Measurements from ENCODE around the gene FNBP1. TPM values are rescaled to one million over a fixed set of nuclear protein-coding genes. Genes with fewer than 3 reads are reported as not detected.

Gene FNBP1
- total and polyA plus RNA-seq, 10 of the 15 experiments (the other 5 are each of a cell fraction or from before 2014, with no cell fraction given): 64.5 to 353 (median 179) TPM

- 28% methylated on average over 7 of the region's 7 CpGs for WGBS (ENCODE audit: insufficient coverage, insufficient replicate concordance, low lambda C conversion rate, missing lambda C conversion rate)
- RAD21 ChIA-PET (ENCODE audit: unreplicated experiment): interaction anchor here (0.7 to 17.1 kb wide), 9 partner anchors 18 to 138 kb away, joined by 4 to 418 read pairs (median 33); partner anchors contain the start of gene FNBP1
- Histone ChIP-seq H4K20me1 (ENCODE audit: control insufficient read depth, insufficient read depth) (no peaks in the 10 kb centered on the region), H3K9ac (ENCODE audit: control insufficient read depth, insufficient read depth, low read length) (peak overlapping the region; percentile 95), H3K36me3 (ENCODE audit: control insufficient read depth in 2 of 2, insufficient read depth in 2 of 2, low read length in 1 of 2) (peaks cover 11 to 24% of the 10 kb centered on the region in 2 experiments), H3K27ac (ENCODE audit: control insufficient read depth, insufficient read depth) (peak overlapping the region; percentile 100), H3K4me3 (peak overlapping the region; percentile 33), H3K9me3 (replicated peaks; ENCODE audit: control insufficient read depth, insufficient read depth, low read length) (peaks cover 5% of the 10 kb centered on the region; the same call in 2 of the 3 replicates), H3K4me1 (ENCODE audit: control insufficient read depth, insufficient read depth, low read length) (peaks cover 71% of the 10 kb centered on the region), H3K79me2 (ENCODE audit: control insufficient read depth, insufficient read depth, low read length) (peaks cover 93% of the 10 kb centered on the region), H2AFZ (ENCODE audit: control insufficient read depth, low read depth, low read length) (no peak overlapping the region), H3K27me3 (replicated peaks in 1 of 2; ENCODE audit: control insufficient read depth in 2 of 2, insufficient read depth in 2 of 2, low read length in 1 of 2) (no peaks in the 10 kb centered on the region), H3K4me2 (ENCODE audit: control insufficient read depth, insufficient read depth) (peak overlapping the region; percentile 52)
- DNase-seq (ENCODE audit: low read depth, low spot score): no peak
- FAIRE-seq: no peak
- SMC1A ChIA-PET (ENCODE audit: uncharacterized antibody, unreplicated experiment): interaction anchor here (0.8 to 23.6 kb wide), 15 partner anchors 10 to 105 kb away, joined by 3 to 763 read pairs (median 5); no protein-coding TSS in a partner anchor
- CTCF ChIA-PET: interaction anchor here (1.0 to 1.4 kb wide), 5 partner anchors 19 to 105 kb away, joined by 3 to 5 read pairs (median 4); no protein-coding TSS in a partner anchor
- in situ Hi-C loops (cut with MboI): loop anchor here (5.0 kb wide), 1 partner anchor 102 kb away; no protein-coding TSS in a partner anchor
- POLR2A ChIA-PET: interaction anchor here (1.3 to 14.1 kb wide), 7 partner anchors 19 to 103 kb away, joined by 4 to 270 read pairs (median 178); partner anchors contain the start of gene FNBP1
- BruUV-seq (replicated peaks): no TSS peak
- intact Hi-C loops (cut with micrococcal nuclease; ENCODE audit: unreplicated experiment): loop anchor here (1.0 to 2.0 kb wide), 4 partner anchors 32 to 101 kb away; no protein-coding TSS in a partner anchor
- ATAC-seq: no peak
- TF ChIP-seq IRF4 (IDR thresholded peaks at IDR 0.05; ENCODE audit: low read depth, low read length) (no peak), BCLAF1 (IDR thresholded peaks at IDR 0.05) (no peak), MXI1 (IDR thresholded peaks at IDR 0.05; ENCODE audit: low read depth, low read length) (no peak), RBBP5 (conservative IDR thresholded peaks at IDR 0.05) (no peak), TBL1XR1 (IDR thresholded peaks at IDR 0.05; ENCODE audit: low read depth, low read length) (no peak), NBN (IDR thresholded peaks at IDR 0.05) (no peak), EGR1 (IDR thresholded peaks at IDR 0.05; ENCODE audit: borderline replicate concordance in 1 of 2, low read depth in 2 of 2, low read length in 2 of 2) (no peak), HDGF (IDR thresholded peaks at IDR 0.05) (no peak), SIX5 (IDR thresholded peaks at IDR 0.05; ENCODE audit: low read depth, low read length, severe bottlenecking) (no peak), HCFC1 (IDR thresholded peaks at IDR 0.05; ENCODE audit: low read length) (no peak), PAX5 (IDR thresholded peaks at IDR 0.05; ENCODE audit: borderline replicate concordance, low read depth, low read length) (no peak), ZNF274 (IDR thresholded peaks at IDR 0.05; ENCODE audit: insufficient read depth, insufficient read length) (no peak)
- TF ChIP-seq, protein P1, sequence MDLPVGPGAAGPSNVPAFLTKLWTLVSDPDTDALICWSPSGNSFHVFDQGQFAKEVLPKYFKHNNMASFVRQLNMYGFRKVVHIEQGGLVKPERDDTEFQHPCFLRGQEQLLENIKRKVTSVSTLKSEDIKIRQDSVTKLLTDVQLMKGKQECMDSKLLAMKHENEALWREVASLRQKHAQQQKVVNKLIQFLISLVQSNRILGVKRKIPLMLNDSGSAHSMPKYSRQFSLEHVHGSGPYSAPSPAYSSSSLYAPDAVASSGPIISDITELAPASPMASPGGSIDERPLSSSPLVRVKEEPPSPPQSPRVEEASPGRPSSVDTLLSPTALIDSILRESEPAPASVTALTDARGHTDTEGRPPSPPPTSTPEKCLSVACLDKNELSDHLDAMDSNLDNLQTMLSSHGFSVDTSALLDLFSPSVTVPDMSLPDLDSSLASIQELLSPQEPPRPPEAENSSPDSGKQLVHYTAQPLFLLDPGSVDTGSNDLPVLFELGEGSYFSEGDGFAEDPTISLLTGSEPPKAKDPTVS (IDR thresholded peaks at IDR 0.05; ENCODE audit: low read depth, low read length): no peak
- TF ChIP-seq, protein P2, sequence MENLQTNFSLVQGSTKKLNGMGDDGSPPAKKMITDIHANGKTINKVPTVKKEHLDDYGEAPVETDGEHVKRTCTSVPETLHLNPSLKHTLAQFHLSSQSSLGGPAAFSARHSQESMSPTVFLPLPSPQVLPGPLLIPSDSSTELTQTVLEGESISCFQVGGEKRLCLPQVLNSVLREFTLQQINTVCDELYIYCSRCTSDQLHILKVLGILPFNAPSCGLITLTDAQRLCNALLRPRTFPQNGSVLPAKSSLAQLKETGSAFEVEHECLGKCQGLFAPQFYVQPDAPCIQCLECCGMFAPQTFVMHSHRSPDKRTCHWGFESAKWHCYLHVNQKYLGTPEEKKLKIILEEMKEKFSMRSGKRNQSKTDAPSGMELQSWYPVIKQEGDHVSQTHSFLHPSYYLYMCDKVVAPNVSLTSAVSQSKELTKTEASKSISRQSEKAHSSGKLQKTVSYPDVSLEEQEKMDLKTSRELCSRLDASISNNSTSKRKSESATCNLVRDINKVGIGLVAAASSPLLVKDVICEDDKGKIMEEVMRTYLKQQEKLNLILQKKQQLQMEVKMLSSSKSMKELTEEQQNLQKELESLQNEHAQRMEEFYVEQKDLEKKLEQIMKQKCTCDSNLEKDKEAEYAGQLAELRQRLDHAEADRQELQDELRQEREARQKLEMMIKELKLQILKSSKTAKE (IDR thresholded peaks at IDR 0.05; ENCODE audit: low read depth, poor library complexity, severe bottlenecking): no peak
Measured at GRCh38 chr9:129989740-129990139, 53.2 kb downstream of the FNBP1 start.
